H1 (cell line): ENCODE results near the gene TBC1D9B. TPM values are rescaled to one million over a fixed set of nuclear protein-coding genes. Genes with fewer than 3 reads are reported as not detected.

Experiments
- CEBPB ChIP-seq: IDR thresholded peaks from 2 replicates; pipeline ENCODE4 v1.6.1; 2012; ENCODE audit warnings: low read depth, low read length
- EZH2 ChIP-seq: fragments of 200-600 bp; sonication (generic); IDR thresholded peaks from 2 replicates; pipeline ENCODE4 v1.7.1; 2012; ENCODE audit warnings: low read depth, mild to moderate bottlenecking, moderate library complexity, low read length, inconsistent platforms; ENCODE audit not compliant: severe bottlenecking
- JUND ChIP-seq: IDR thresholded peaks from 2 replicates; pipeline ENCODE4 v1.6.1; 2011; ENCODE audit warnings: mild to moderate bottlenecking, improper control_type of control experiment, low read length
- KDM4A ChIP-seq: IDR thresholded peaks from one replicate; pipeline ENCODE4 v1.7.1; 2012; ENCODE audit warnings: low read depth, mild to moderate bottlenecking, moderate library complexity, low read length, inconsistent platforms; ENCODE audit not compliant: severe bottlenecking
- PHF8 ChIP-seq: fragments of 200-600 bp; sonication (generic); conservative IDR thresholded peaks from 2 replicates; pipeline ENCODE4 v1.7.1; 2012; ENCODE audit warnings: low read depth, mild to moderate bottlenecking, inconsistent platforms, low read length, moderate library complexity
- RBBP5 ChIP-seq: IDR thresholded peaks from 2 replicates; pipeline ENCODE4 v1.7.1; 2012; ENCODE audit warnings: low read depth, mild to moderate bottlenecking, inconsistent platforms, low read length, moderate library complexity, borderline replicate concordance
- SP2 ChIP-seq: IDR thresholded peaks from 2 replicates; pipeline ENCODE4 v1.6.1; 2012; ENCODE audit warnings: mild to moderate bottlenecking, low read length, inconsistent platforms
- polyA plus RNA-seq, 7 experiments: library from polyadenylated mRNA; depleted of rRNA in 3 of 7; stranded (reverse) in 5 of 7; unstranded in 2 of 7; fragments of >200 nt in 5 of 7; fragments of 200-250 nt in 2 of 7; gene quantifications; 1 replicate in 5 of 7; 2 replicates in 1 of 7; 4 replicates in 1 of 7; pipeline versions ENCODE4 v1.2.1 to v1.2.3, GENCODE V29; 2011 to 2013; ENCODE audit warnings: missing spikeins in 2 of 7, mixed read lengths in 2 of 7
- total RNA-seq: library from RNA; stranded (reverse); fragmentation: NEBNext Ultra II Directional; extraction: Animal tissue kit (Norgen Biotek cat#: 25700); gene quantifications from 2 replicates; pipeline ENCODE4 v1.2.1, GENCODE V29; 2021

The TBC1D9B gene
- total and polyA plus RNA-seq, 2 of the 8 experiments (the other 6 are each of a cell fraction or from before 2014, with no cell fraction given): 33.6 to 57.1 TPM

GRCh38 chr5:179870952-179871351, 36.7 kb downstream of the TBC1D9B start (continued):
- no peak for TF ChIP-seq KDM4A
- TF ChIP-seq CEBPB: no peak
- no peak for TF ChIP-seq RBBP5
- no peak for TF ChIP-seq EZH2
- TF ChIP-seq JUND: no peak
- TF ChIP-seq PHF8: no peak
- no peak for TF ChIP-seq SP2
